GM21447 (cell line): ENCODE measurements around the gene RALGPS1.

Experiments used
- ATAC-seq: cut with Tn5 transposase; IDR thresholded peaks from one replicate; pipeline ENCODE4 v1.9.1; 2021; ENCODE audit not compliant: unreplicated experiment

RALGPS1 gene

GRCh38 chr9:127020036-127020801, 105.6 kb downstream of the RALGPS1 start:
- no peak for ATAC-seq

DNA sequence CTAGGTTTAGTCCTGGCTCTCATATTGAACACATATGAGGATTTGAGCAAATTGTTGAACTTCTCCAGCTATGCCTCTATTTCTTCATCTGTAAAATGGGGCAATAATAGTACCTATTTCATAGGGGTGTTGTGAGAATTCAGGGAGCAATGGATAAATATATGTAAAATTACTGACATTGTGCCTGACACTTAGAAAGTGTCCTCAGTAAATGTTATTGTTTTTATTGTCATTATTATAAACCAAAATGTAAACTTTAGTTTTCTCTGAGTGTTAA, 106.2 kb downstream of the RALGPS1 start:
- no peak for ATAC-seq

- ATAC-seq: no peak
Measured at GRCh38 chr9:127021664-127022363, 107.2 kb downstream of the RALGPS1 start.

DNA sequence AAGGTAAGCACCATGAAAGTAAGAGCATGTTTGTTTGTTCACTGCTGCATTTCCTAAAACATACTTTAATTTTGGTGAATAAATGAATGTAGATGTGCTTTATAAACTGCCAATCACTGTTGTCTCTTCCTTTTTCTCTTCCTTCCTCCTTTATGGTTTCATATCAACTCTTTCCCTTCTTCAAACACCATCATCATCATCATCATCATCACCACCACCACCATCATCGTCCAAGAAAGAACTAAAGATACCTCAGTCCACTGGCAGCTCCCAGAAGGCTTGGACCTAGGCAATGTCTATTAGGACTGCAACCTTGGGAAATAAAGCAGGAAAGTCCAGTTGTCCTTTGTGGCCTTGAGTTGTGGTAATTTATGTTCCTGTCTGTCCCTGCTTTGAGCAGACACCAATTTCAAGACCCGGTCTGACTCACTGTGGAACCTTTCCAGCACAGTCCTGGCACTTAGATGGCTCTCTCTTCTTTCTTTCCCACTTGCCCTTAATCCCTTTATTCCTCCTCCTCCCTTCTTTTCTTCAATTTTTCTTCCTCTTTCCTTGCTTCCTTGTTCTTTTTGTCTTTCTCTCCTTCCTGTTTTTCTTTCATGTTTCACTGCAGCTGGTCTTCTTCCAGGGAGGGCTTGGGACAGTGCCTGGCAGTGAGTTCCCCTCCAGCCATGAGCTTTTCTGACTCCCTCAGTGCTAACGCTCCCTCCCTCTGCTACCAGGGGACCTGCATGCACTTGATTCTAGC, 108.5 kb downstream of the RALGPS1 start:
- ATAC-seq: no peak

- no peak for ATAC-seq
Measured at GRCh38 chr9:127025042-127025441, 110.5 kb downstream of the RALGPS1 start.

DNA sequence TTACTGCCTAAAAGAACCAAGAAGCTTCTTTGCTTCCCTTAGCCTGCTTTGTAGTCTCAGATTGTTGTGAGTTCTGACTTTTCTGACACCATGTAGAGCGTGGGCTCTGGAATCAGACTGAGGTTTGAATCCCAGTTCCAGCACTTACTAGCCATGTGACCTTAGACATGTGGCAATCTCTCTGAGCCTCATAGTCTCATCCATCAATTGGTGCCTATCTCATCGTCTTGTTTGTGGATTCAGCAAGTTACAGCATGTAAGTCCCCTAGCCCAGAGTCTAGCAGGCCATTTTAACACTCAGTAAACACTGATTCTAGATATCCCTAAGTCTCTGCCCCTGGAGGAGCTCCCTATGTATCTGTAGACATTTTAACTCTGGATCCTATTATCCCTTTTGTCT, 113.1 kb downstream of the RALGPS1 start:
- no peak for ATAC-seq

GRCh38 chr9:127029548-127029947, 115.0 kb downstream of the RALGPS1 start:
- ATAC-seq: no peak

GRCh38 chr9:127030814-127031740, 116.5 kb downstream of the RALGPS1 start:
- ATAC-seq: no peak

DNA sequence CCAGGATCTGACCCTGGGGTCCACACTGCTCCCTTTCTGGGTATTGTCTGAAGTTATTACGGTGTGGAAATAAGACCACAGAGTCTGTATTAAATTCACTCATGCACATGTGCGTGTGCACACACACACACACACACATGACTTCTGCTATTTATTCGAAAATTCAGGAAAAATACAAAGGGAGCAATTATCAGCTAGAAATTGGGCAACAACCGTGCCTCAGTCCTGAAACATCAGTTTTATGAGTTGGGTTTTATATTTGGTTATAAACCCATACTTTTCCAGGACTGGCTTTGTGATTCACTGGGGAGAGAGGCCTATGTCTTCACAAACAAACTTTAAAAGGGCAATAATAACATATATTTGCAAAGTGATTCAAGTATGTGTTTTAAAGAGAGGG, 117.7 kb downstream of the RALGPS1 start:
- ATAC-seq: no peak

DNA sequence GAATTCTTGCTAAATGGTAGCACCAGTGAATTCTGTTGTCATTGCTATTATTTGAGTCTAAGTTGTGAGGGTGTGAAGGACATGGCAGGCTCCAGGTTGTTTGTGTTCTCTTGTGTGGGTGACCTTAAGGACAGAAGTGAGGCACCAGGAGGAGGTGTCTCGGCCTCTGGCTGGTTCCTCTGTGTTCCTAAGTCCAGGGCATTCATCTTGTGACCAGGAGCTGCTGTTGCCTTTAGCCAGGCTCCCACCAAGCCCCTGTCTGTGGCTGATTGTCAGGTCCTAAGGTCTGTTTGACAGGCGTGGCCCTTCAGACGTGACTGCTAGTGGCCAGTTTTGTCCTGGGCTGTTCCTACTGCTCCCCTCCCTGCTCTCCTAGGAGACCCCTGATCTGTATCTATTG, 118.5 kb downstream of the RALGPS1 start:
- no peak for ATAC-seq

- no peak for ATAC-seq
Measured at GRCh38 chr9:127033789-127034188, 119.2 kb downstream of the RALGPS1 start.

DNA sequence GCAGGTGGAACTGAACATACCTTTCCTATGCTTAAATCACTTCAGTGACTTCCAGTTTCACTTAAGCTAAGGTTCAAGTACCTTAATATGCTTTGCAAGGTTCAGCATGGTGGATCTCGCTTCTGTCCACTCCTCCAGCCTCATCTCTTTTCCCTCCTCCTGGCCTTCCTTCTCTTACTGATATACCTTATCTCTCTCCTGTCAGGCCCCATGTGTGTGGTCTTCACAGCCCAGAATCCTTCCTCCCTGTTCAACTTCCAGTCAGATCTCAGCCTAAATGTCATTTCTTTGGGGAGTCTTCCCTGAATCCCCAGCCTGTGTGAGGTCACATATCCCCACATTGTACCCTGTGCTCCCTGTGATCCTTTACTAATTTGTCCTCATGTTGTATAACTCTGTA, 120.1 kb downstream of the RALGPS1 start:
- ATAC-seq: no peak

DNA sequence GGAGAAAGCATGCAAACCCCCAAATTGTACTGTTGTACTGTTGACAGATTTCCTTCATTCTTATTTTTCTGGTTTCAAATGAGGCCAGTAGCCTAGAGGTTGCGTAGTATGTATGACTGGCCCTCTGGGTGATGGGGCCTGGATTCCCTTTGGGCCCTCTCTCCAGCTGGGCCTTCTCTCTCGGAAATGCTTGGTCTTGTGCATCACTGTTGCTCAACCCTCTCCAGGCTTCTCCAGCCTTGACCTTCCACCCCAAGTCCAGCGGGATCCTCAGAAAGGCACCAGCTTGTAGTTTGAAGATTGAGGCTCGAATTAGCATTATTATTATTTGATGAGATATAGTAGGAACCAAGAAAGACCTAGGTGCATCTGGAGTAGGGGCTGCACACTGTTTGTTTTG, 120.8 kb downstream of the RALGPS1 start:
- ATAC-seq: no peak

DNA sequence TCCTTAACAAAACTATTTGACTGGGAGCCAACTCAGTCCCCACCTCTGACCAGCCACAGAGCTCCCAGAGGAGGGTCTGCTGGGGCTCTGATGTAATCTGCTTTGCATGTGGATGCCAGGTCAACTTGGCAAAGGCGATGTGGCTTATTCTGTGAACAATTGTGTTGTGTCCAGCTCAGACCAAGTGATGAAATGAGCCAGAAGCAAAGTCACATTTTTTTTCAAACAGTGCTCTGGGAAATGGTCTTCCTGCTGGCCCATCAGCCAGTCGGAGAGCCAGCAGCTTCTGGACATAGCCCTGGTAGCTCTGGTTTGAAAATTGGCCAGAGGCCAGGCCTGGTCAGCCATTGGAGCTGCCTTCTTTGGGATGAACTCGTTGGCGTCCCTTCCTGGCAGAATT, 121.4 kb downstream of the RALGPS1 start:
- no peak for ATAC-seq

GRCh38 chr9:127036437-127036836, 121.9 kb downstream of the RALGPS1 start:
- ATAC-seq: no peak

GRCh38 chr9:127038531-127038930, 123.9 kb downstream of the RALGPS1 start:
- no peak for ATAC-seq

DNA sequence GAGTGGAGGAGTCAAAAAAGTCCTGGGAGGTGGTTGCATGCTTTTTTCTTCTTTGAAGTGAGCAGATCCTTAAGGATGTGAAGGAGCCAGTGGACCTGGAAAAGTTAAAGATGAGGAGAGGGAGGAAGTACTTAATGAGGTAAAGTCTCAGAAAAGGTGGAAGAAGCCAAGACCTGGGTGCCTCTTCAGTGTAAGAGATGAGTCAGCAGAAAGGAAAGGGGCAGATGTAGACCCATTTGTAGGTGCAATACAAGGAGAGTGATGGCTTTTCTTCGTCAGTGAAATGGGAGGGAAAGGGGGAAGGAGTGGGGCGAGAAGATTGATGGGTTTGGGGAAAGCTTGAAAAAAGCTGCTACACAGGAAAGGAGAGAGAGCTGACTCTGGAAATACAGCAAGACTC, 124.9 kb downstream of the RALGPS1 start:
- ATAC-seq: no peak

GRCh38 chr9:127045148-127045547, 130.6 kb downstream of the RALGPS1 start:
- ATAC-seq: no peak

GRCh38 chr9:127047971-127048370, 133.4 kb downstream of the RALGPS1 start:
- ATAC-seq: no peak

DNA sequence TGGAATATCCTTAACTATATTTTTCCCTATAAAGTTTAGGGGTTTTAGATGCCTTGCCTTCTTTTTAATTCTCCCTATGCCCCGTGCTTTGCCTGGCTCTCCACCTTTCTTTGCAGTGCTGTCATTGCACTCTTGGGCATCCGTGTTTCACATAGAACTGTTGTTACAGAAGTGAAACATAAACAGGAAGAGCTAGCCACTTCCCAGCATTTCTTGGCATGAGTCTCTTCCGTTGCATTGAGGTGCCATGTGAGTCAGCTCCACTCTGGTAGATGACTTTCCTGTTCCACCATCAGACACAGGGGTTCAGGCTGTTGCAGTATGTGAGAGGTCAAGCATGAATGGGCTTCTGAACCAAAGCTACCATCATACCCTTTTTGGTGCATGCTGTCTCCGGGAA, 134.5 kb downstream of the RALGPS1 start:
- ATAC-seq: peak; percentile 83

DNA sequence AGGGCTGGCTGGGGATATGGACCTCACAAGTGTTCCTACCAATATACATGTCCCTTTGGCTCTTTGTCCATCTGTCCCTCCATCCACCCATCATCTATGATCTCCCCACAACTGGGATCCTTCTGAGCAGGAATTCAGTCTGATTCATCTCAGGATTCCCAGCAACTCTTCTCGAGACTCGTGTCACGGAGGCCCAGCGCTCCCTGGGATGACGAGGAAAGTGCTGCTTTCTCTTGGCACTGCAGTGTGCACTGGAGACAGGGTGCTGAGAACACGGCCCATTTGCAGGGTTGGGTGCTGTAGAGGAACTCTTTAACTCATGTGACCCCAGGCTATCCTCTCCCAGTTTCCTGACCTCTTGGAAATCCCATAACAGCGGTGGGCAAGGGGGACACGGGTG, 135.0 kb downstream of the RALGPS1 start:
- ATAC-seq: no peak
